PFSK-1 (cell line): ENCODE measurements around the gene NCOA6.

Source experiments
- FOXP2 ChIP-seq: optimal IDR thresholded peaks from 2 replicates; pipeline ENCODE3; 2011; ENCODE audit warnings: borderline replicate concordance, control low read depth, inconsistent platforms; ENCODE audit not compliant: insufficient read depth; ENCODE audit errors: extremely low read length, extremely low read depth
- POLR2AphosphoS5 ChIP-seq: IDR thresholded peaks from 2 replicates; pipeline ENCODE4 v1.6.1; 2012; ENCODE audit warnings: low read depth, mild to moderate bottlenecking, control low read depth, low read length, moderate library complexity
- SIN3A ChIP-seq: IDR thresholded peaks from 2 replicates; pipeline ENCODE4 v1.6.1; 2012; ENCODE audit warnings: mild to moderate bottlenecking, low read length, moderate library complexity, borderline replicate concordance; ENCODE audit not compliant: insufficient read depth
- TAF1 ChIP-seq: IDR thresholded peaks from 2 replicates; pipeline ENCODE4 v1.6.1; 2012; ENCODE audit warnings: low read length, control low read depth, borderline replicate concordance; ENCODE audit not compliant: insufficient read depth
- TF ChIP-seq, protein P1 (sequence below), 2 experiments: IDR thresholded peaks; 2 replicates each; pipeline versions ENCODE4 v1.6.1 to v1.8.0; 2011 to 2012; ENCODE audit warnings: low read depth in 2 of 2, low read length in 2 of 2, control low read depth in 1 of 2, inconsistent platforms in 1 of 2, mild to moderate bottlenecking in 1 of 2, moderate library complexity in 1 of 2; ENCODE audit not compliant: insufficient read depth in 1 of 2

The NCOA6 gene

GRCh38 chr20:34701405-34702085, 123.9 kb downstream of the NCOA6 start:
- TF ChIP-seq POLR2AphosphoS5: no peak
- no peak for TF ChIP-seq TAF1
- no peak for TF ChIP-seq SIN3A
- TF ChIP-seq FOXP2: no peak
- TF ChIP-seq, protein P1, sequence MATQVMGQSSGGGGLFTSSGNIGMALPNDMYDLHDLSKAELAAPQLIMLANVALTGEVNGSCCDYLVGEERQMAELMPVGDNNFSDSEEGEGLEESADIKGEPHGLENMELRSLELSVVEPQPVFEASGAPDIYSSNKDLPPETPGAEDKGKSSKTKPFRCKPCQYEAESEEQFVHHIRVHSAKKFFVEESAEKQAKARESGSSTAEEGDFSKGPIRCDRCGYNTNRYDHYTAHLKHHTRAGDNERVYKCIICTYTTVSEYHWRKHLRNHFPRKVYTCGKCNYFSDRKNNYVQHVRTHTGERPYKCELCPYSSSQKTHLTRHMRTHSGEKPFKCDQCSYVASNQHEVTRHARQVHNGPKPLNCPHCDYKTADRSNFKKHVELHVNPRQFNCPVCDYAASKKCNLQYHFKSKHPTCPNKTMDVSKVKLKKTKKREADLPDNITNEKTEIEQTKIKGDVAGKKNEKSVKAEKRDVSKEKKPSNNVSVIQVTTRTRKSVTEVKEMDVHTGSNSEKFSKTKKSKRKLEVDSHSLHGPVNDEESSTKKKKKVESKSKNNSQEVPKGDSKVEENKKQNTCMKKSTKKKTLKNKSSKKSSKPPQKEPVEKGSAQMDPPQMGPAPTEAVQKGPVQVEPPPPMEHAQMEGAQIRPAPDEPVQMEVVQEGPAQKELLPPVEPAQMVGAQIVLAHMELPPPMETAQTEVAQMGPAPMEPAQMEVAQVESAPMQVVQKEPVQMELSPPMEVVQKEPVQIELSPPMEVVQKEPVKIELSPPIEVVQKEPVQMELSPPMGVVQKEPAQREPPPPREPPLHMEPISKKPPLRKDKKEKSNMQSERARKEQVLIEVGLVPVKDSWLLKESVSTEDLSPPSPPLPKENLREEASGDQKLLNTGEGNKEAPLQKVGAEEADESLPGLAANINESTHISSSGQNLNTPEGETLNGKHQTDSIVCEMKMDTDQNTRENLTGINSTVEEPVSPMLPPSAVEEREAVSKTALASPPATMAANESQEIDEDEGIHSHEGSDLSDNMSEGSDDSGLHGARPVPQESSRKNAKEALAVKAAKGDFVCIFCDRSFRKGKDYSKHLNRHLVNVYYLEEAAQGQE (IDR thresholded peaks at IDR 0.05; ENCODE audit: insufficient read depth in 1 of 2, low read depth in 2 of 2, low read length in 2 of 2): no peak

DNA sequence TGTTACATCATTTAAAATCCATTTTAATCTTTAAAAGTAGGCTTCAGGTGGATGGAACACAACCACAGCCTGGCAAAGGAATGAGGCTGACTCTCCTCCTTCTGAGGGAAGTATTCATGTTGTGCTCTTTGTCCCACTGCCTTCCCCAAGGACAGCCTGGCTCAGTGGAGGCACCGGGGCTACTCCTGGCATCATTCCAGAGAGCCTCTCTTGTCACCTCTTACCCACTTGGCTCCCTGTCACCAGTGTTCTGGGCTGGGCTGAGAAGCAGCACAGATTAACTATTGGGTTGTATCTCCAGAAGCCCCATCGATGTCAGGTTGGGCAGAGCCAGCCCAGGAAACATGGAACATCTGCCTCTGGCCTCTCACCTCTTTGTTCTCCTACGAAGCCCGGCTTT, 132.0 kb downstream of the NCOA6 start:
- TF ChIP-seq TAF1: no peak
- TF ChIP-seq, protein P1 (IDR thresholded peaks at IDR 0.05; ENCODE audit: insufficient read depth in 1 of 2, low read depth in 2 of 2, low read length in 2 of 2): no peak
- no peak for TF ChIP-seq POLR2AphosphoS5
- no peak for TF ChIP-seq SIN3A
- TF ChIP-seq FOXP2: no peak

- TF ChIP-seq TAF1 (no peak), POLR2AphosphoS5 (no peak), SIN3A (no peak), FOXP2 (no peak)
- TF ChIP-seq, protein P1 (IDR thresholded peaks at IDR 0.05; ENCODE audit: insufficient read depth in 1 of 2, low read depth in 2 of 2, low read length in 2 of 2): no peak
Observed at GRCh38 chr20:34691838-34692237, 133.6 kb downstream of the NCOA6 start.

GRCh38 chr20:34689486-34689885, 136.0 kb downstream of the NCOA6 start:
- TF ChIP-seq POLR2AphosphoS5 (no peak), FOXP2 (peak; percentile 64)

GRCh38 chr20:34683667-34684066, 141.8 kb downstream of the NCOA6 start:
- no peak for TF ChIP-seq TAF1
- TF ChIP-seq FOXP2: no peak
- no peak for TF ChIP-seq SIN3A
- TF ChIP-seq, protein P1 (IDR thresholded peaks at IDR 0.05; ENCODE audit: insufficient read depth in 1 of 2, low read depth in 2 of 2, low read length in 2 of 2): no peak
- no peak for TF ChIP-seq POLR2AphosphoS5
